HG03457 (cell line): ENCODE results near the gene HOMEZ.
"Not testable (repeated sequence)": the region's sequence is repeated elsewhere in the genome, so short reads cannot be mapped to it uniquely, and the experiment has no call there.

Source experiments
- ATAC-seq: cut with Tn5 transposase; IDR thresholded peaks from one replicate; pipeline ENCODE4 v1.9.1; 2021; ENCODE audit warnings: moderate number of reproducible peaks; ENCODE audit not compliant: unreplicated experiment

HOMEZ gene

GRCh38 chr14:23286020-23286901, at the start of gene HOMEZ:
Gene HOMEZ (minus strand): TSS chr14:23286132. CDS start chr14:23285952, 180 bp downstream.
- peak; percentile 96 for ATAC-seq

- no peak for ATAC-seq
Measured at GRCh38 chr14:23335623-23336022, 49.7 kb upstream of the HOMEZ start.

- no peak for ATAC-seq
Measured at GRCh38 chr14:23327947-23328744, 42.2 kb upstream of the HOMEZ start.

GRCh38 chr14:23326491-23327332, 40.8 kb upstream of the HOMEZ start:
- ATAC-seq = no peak

- ATAC-seq = not testable (repeated sequence)
Measured at GRCh38 chr14:23325746-23326145, 39.8 kb upstream of the HOMEZ start.

- ATAC-seq = no peak
Measured at GRCh38 chr14:23324993-23325392, 39.1 kb upstream of the HOMEZ start.

- no peak for ATAC-seq
Measured at GRCh38 chr14:23324455-23324846, 38.5 kb upstream of the HOMEZ start.

GRCh38 chr14:23323838-23324454, 38.0 kb upstream of the HOMEZ start:
- no peak for ATAC-seq

- ATAC-seq = no peak
Measured at GRCh38 chr14:23322568-23323517, 36.9 kb upstream of the HOMEZ start.

GRCh38 chr14:23321572-23322547, 35.9 kb upstream of the HOMEZ start:
- ATAC-seq = peak; percentile 7

GRCh38 chr14:23320584-23321571, 34.9 kb upstream of the HOMEZ start, which contains the start of gene PABPN1:
Gene PABPN1 (plus strand): TSS chr14:23321457. CDS start chr14:23321470, 13 bp downstream.
- peak; percentile 81 for ATAC-seq

GRCh38 chr14:23319746-23320583, 34.0 kb upstream of the HOMEZ start:
- ATAC-seq = no peak

GRCh38 chr14:23316300-23316699, 30.4 kb upstream of the HOMEZ start:
- no peak for ATAC-seq

- ATAC-seq = no peak
Measured at GRCh38 chr14:23310546-23310945, 24.6 kb upstream of the HOMEZ start.

GRCh38 chr14:23308721-23309445, 23.0 kb upstream of the HOMEZ start:
- ATAC-seq = no peak
